Purkinje cell (primary cell): ENCODE data around the gene TAC4. TPM values are rescaled to one million over a fixed set of nuclear protein-coding genes. Genes with fewer than 3 reads are reported as not detected.

Source experiments
- polyA plus RNA-seq: library from polyadenylated mRNA; unstranded; fragments of >200 nt; fragmentation: Nextera tagmentation; gene quantifications from 2 replicates; pipeline ENCODE4 v1.2.1, GENCODE V29; 2014

Gene TAC4
- polyA plus RNA-seq, result not detected in 2 replicates

GRCh38 chr17:49848019-49848473 is at the start of gene TAC4:
Gene TAC4 (minus strand): TSS chr17:49848069. CDS start chr17:49848017, 52 bp downstream.

GRCh38 chr17:49788478-49789242 is 59.2 kb downstream of the TAC4 start, which contains the start of gene KAT7:
Gene KAT7 (plus strand): TSS chr17:49788681. CDS start chr17:49788835, 154 bp downstream.

Other genes with a start within 250 kb of the TAC4 start
- 37.4 and 46.7 TPM in 2 replicates for gene SPOP, start 170.0 kb downstream of the TAC4 start, polyA plus RNA-seq
- 99.9 and 116 TPM in 2 replicates for gene SLC35B1, start 140.1 kb downstream of the TAC4 start, polyA plus RNA-seq
- gene FAM117A, start 83.9 kb downstream of the TAC4 start, polyA plus RNA-seq, result 11.3 and 17.8 TPM in 2 replicates
- 14.8 and 20.5 TPM in 2 replicates for gene KAT7, start 59.4 kb downstream of the TAC4 start, polyA plus RNA-seq
- not detected in 2 replicates for gene DLX4, start 121.1 kb upstream of the TAC4 start, polyA plus RNA-seq
- not detected in 2 replicates for gene DLX3, start 147.2 kb upstream of the TAC4 start, polyA plus RNA-seq
- 11.4 and 18.8 TPM in 2 replicates for gene ITGA3, start 208.0 kb upstream of the TAC4 start, polyA plus RNA-seq
- gene PDK2, start 247.3 kb upstream of the TAC4 start, polyA plus RNA-seq, result 9.7 and 16.4 TPM in 2 replicates